GM12878 (cell line): Measurements from ENCODE around the gene FTH1. TPM values are rescaled to one million over a fixed set of nuclear protein-coding genes. Genes with fewer than 3 reads are reported as not detected.

Experiments
- ATAC-seq: fragments of 200-7000 bp; cut with Tn5 transposase; 3 replicates; pipeline ENCODE4 v1.9.1; 2020; ENCODE audit warnings: mild to moderate bottlenecking, moderate library complexity
- BruUV-seq: library from RNA; stranded (reverse); fragments of 400-500 nt; replicated peaks from 2 replicates; lab custom pipeline; 2021; lab: Mats Ljungman, UMichigan
- CTCF ChIA-PET: fragments of 300-600 bp; sonication (Branson Sonifier 250); formaldehyde crosslinking; extraction: SDS; loops from one replicate; lab custom pipeline; 2021; ENCODE audit warnings: inconsistent platforms; lab: Yijun Ruan, JAX
- POLR2A ChIA-PET: fragments of 350-600 bp; formaldehyde crosslinking; extraction: SDS; loops from one replicate; lab custom pipeline; 2021; ENCODE audit warnings: inconsistent platforms; lab: Charles Lee
- RAD21 ChIA-PET: fragments of 300-600 bp; sonication (Branson Sonifier 250); formaldehyde crosslinking; loops from one replicate; lab custom pipeline; 2023; ENCODE audit warnings: antibody characterized with exemption; ENCODE audit not compliant: unreplicated experiment; lab: Charles Lee
- SMC1A ChIA-PET: fragments of 300-600 bp; sonication (Branson Sonifier 250); formaldehyde crosslinking; loops from one replicate; lab custom pipeline; 2023; ENCODE audit not compliant: unreplicated experiment, uncharacterized antibody; lab: Charles Lee
- DNase-seq: peaks from one replicate; pipeline ENCODE4 v3.0.0-alpha.2; 2011; ENCODE audit warnings: low read depth, low spot score
- FAIRE-seq: peaks from 3 replicates; lab custom pipeline; 2011; peaks lifted over from hg19 to GRCh38; lab: Jason Lieb, UNC
- H2AFZ ChIP-seq: 2 replicates; pipeline ENCODE4 v1.6.0; 2011; ENCODE audit warnings: low read depth, low read length, control low read depth; ENCODE audit not compliant: control insufficient read depth
- H3K27ac ChIP-seq: 2 replicates; pipeline ENCODE4 v1.5.1; 2011; ENCODE audit warnings: control low read depth; ENCODE audit not compliant: control insufficient read depth, insufficient read depth
- H3K27me3 ChIP-seq, 2 experiments: replicated peaks in 1 of 2; 2 replicates each; pipeline versions ENCODE4 v1.6.0 to v1.6.1; 2011; ENCODE audit warnings: low read length in 1 of 2; ENCODE audit not compliant: control insufficient read depth in 2 of 2, insufficient read depth in 2 of 2
- H3K36me3 ChIP-seq, 2 experiments: 2 replicates each; pipeline ENCODE4 v1.5.1; 2011; ENCODE audit warnings: low read length in 1 of 2; ENCODE audit not compliant: control insufficient read depth in 2 of 2, insufficient read depth in 2 of 2
- H3K4me1 ChIP-seq: 2 replicates; pipeline ENCODE4 v1.6.1; 2011; ENCODE audit warnings: mild to moderate bottlenecking, low read length, moderate library complexity, mixed read lengths; ENCODE audit not compliant: control insufficient read depth, insufficient read depth
- H3K4me2 ChIP-seq: 2 replicates; pipeline ENCODE4 v1.6.0; 2011; ENCODE audit warnings: control low read depth; ENCODE audit not compliant: control insufficient read depth, insufficient read depth
- H3K4me3 ChIP-seq: fragments of 200-600 bp; sonication (generic); 2 replicates; pipeline ENCODE4 v1.5.1; 2016
- H3K79me2 ChIP-seq: 2 replicates; pipeline ENCODE4 v1.6.0; 2011; ENCODE audit warnings: low read length; ENCODE audit not compliant: control insufficient read depth, insufficient read depth
- H3K9ac ChIP-seq: 2 replicates; pipeline ENCODE4 v1.8.0; 2011; ENCODE audit warnings: low read length, control low read depth, mixed read lengths; ENCODE audit not compliant: control insufficient read depth, insufficient read depth
- H3K9me3 ChIP-seq: replicated peaks from 3 replicates; pipeline ENCODE4 v1.5.1; 2011; ENCODE audit warnings: mild to moderate bottlenecking, low read length; ENCODE audit not compliant: control insufficient read depth, insufficient read depth
- H4K20me1 ChIP-seq: 2 replicates; pipeline ENCODE4 v1.6.0; 2011; ENCODE audit not compliant: control insufficient read depth, insufficient read depth
- ASH2L ChIP-seq: fragments of 300-600, 200-600 bp; sonication (generic); IDR thresholded peaks from 2 replicates; pipeline ENCODE4 v1.6.1; 2017; ENCODE audit warnings: low read depth, mild to moderate bottlenecking, borderline replicate concordance
- ATF7 ChIP-seq: fragments of 450-650 bp; IDR thresholded peaks from 2 replicates; pipeline ENCODE4 v1.6.1; 2016; ENCODE audit warnings: low read depth, mild to moderate bottlenecking
- CBFB ChIP-seq: IDR thresholded peaks from 2 replicates; pipeline ENCODE4 v1.6.1; 2016; ENCODE audit warnings: antibody characterized with exemption, low read depth
- FOS ChIP-seq: IDR thresholded peaks from 3 replicates; pipeline ENCODE4 v1.6.1; 2011; ENCODE audit warnings: borderline replicate concordance; ENCODE audit not compliant: insufficient read length; ENCODE audit errors: extremely low read depth
- FOXK2 ChIP-seq: fragments of 450-650 bp; IDR thresholded peaks from 2 replicates; pipeline ENCODE4 v1.6.1; 2017; ENCODE audit warnings: mild to moderate bottlenecking, moderate library complexity
- IKZF2 ChIP-seq, 2 experiments: fragments of 450-650 bp; IDR thresholded peaks; 2 replicates each; pipeline ENCODE4 v1.6.1; 2017; ENCODE audit warnings: mild to moderate bottlenecking in 2 of 2, moderate library complexity in 2 of 2
- IRF4 ChIP-seq: IDR thresholded peaks from 2 replicates; pipeline ENCODE4 v1.6.1; 2011; ENCODE audit warnings: low read depth, low read length
- MTA2 ChIP-seq: fragments of 450-650 bp; IDR thresholded peaks from 2 replicates; pipeline ENCODE4 v1.6.1; 2016; ENCODE audit warnings: low read depth, mild to moderate bottlenecking, moderate library complexity
- MYB ChIP-seq: fragments of 150-350 bp; IDR thresholded peaks from 2 replicates; pipeline ENCODE4 v1.6.1; 2014; ENCODE audit warnings: mild to moderate bottlenecking, low read depth, low read length, borderline replicate concordance
- NFYA ChIP-seq: IDR thresholded peaks from 2 replicates; pipeline ENCODE4 v1.6.1; 2011; ENCODE audit warnings: low read depth, mild to moderate bottlenecking, low read length, improper control_type of control experiment, borderline replicate concordance
- NR2F1 ChIP-seq: fragments of 450-650 bp; conservative IDR thresholded peaks from 2 replicates; pipeline ENCODE4 v1.6.1; 2017; ENCODE audit warnings: mild to moderate bottlenecking
- POLR2A ChIP-seq: IDR thresholded peaks from 2 replicates; pipeline ENCODE4 v1.6.1; 2011; ENCODE audit warnings: low read depth, mild to moderate bottlenecking, low read length
- POU2F2 ChIP-seq: IDR thresholded peaks from 3 replicates; pipeline ENCODE4 v1.6.1; 2011; ENCODE audit warnings: low read depth, mild to moderate bottlenecking, low read length, borderline replicate concordance
- RCOR1 ChIP-seq: conservative IDR thresholded peaks from 2 replicates; pipeline ENCODE4 v1.6.1; 2012; ENCODE audit warnings: low read depth, low read length, improper control_type of control experiment
- SREBF1 ChIP-seq: IDR thresholded peaks from 2 replicates; pipeline ENCODE4 v1.6.1; 2012; ENCODE audit warnings: mild to moderate bottlenecking, low read length
- SREBF2 ChIP-seq: IDR thresholded peaks from 2 replicates; pipeline ENCODE4 v1.6.1; 2012; ENCODE audit warnings: mild to moderate bottlenecking, low read length
- STAT3 ChIP-seq: IDR thresholded peaks from 2 replicates; pipeline ENCODE4 v1.6.1; 2011; ENCODE audit warnings: low read depth, low read length, improper control_type of control experiment
- SUZ12 ChIP-seq: fragments of 200-600 bp; sonication (generic); IDR thresholded peaks from one replicate; pipeline ENCODE4 v1.6.1; 2018; ENCODE audit warnings: antibody characterized with exemption, mild to moderate bottlenecking; ENCODE audit not compliant: unreplicated experiment
- TARDBP ChIP-seq: IDR thresholded peaks from 2 replicates; pipeline ENCODE4 v1.6.1; 2016; ENCODE audit warnings: borderline replicate concordance
- TCF3 ChIP-seq: IDR thresholded peaks from 2 replicates; pipeline ENCODE4 v1.6.1; 2012; ENCODE audit warnings: low read depth, mild to moderate bottlenecking, low read length, borderline replicate concordance; ENCODE audit not compliant: insufficient read depth
- WRNIP1 ChIP-seq: IDR thresholded peaks from 2 replicates; pipeline ENCODE4 v1.6.1; 2011; ENCODE audit warnings: low read depth, low read length, improper control_type of control experiment, borderline replicate concordance
- ZBED1 ChIP-seq: IDR thresholded peaks from 2 replicates; pipeline ENCODE4 v1.6.1; 2016; ENCODE audit warnings: borderline replicate concordance
- ZBTB33 ChIP-seq: fragments of 450-650 bp; IDR thresholded peaks from 2 replicates; pipeline ENCODE4 v1.6.1; 2017; ENCODE audit warnings: mild to moderate bottlenecking
- ZNF622 ChIP-seq: fragments of 450-650 bp; IDR thresholded peaks from 2 replicates; pipeline ENCODE4 v1.6.1; 2017; ENCODE audit warnings: mild to moderate bottlenecking, inconsistent platforms
- WGBS: methylation state at CpG from one replicate; pipeline ENCODE4 v1.1.6; 2016; ENCODE audit warnings: low lambda C conversion rate; ENCODE audit not compliant: insufficient replicate concordance, insufficient coverage; ENCODE audit errors: missing lambda C conversion rate; 5-methylcytosine and 5-hydroxymethylcytosine counted together
- in situ Hi-C: fragments of 300-500 bp; cut with MboI; formaldehyde crosslinking; loops from 9 replicates; pipeline ENCODE4 v1.14.3; 2018; ENCODE audit warnings: mixed read lengths
- intact Hi-C: fragments of 100-400 bp; cut with micrococcal nuclease; formaldehyde crosslinking; loops from one replicate; pipeline ENCODE4 v1.14.2; 2022; ENCODE audit not compliant: unreplicated experiment
- polyA plus RNA-seq, 11 experiments: library from polyadenylated mRNA; depleted of rRNA in 4 of 11; unstranded in 6 of 11; stranded (reverse) in 5 of 11; fragments of >200 nt; fragmentation: Nextera tagmentation in 4 of 11; fragmentation: Illumina TruSeq in 1 of 11; extraction: Ambion mirVana in 4 of 11; extraction: Trizol in 1 of 11; gene quantifications; 1 replicate in 1 of 11; 2 replicates in 10 of 11; pipeline versions ENCODE4 v1.2.1 to v1.2.3, GENCODE V29; 2011 to 2016; ENCODE audit warnings: inconsistent platforms in 2 of 11, missing spikeins in 2 of 11, low read depth in 1 of 11
- total RNA-seq, 4 experiments: library from RNA; depleted of rRNA in 3 of 4; stranded (reverse); fragments of >200 nt in 3 of 4; fragmentation: Illumina TruSeq in 1 of 4; extraction: Trizol in 1 of 4; gene quantifications; 2 replicates each; pipeline versions ENCODE4 v1.2.1 to v1.2.3, GENCODE V29; 2013 to 2021

The FTH1 gene
- total and polyA plus RNA-seq, 10 of the 15 experiments (the other 5 are each of a cell fraction or from before 2014, with no cell fraction given), result 289 to 4,154 (median 960) TPM

DNA sequence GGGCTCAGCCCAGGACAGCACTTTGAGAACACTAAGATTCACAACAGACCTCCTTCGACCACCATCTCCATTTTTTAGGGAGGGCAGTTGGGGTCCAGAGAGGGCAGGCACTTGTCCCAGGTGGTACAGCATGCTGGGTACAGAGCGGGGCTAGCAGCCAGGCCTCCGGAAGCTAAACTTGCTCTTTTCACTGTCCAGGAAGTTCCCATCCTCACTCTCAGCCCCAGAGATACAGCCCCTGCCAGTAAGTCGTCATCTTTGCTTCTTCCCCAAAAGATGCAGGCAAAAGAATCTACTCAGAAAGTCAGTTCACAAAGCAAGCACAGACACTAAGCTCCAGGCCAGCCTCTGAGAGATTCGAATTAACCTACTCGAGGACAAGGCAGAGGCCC is 43.4 kb downstream of the FTH1 start:
- CTCF ChIA-PET, result interaction anchor here (1.5 to 2.0 kb wide), 2 partner anchors 158 to 175 kb away, joined by 3 to 6 read pairs; no protein-coding TSS in a partner anchor
- POLR2A ChIA-PET, result no interaction called here

DNA sequence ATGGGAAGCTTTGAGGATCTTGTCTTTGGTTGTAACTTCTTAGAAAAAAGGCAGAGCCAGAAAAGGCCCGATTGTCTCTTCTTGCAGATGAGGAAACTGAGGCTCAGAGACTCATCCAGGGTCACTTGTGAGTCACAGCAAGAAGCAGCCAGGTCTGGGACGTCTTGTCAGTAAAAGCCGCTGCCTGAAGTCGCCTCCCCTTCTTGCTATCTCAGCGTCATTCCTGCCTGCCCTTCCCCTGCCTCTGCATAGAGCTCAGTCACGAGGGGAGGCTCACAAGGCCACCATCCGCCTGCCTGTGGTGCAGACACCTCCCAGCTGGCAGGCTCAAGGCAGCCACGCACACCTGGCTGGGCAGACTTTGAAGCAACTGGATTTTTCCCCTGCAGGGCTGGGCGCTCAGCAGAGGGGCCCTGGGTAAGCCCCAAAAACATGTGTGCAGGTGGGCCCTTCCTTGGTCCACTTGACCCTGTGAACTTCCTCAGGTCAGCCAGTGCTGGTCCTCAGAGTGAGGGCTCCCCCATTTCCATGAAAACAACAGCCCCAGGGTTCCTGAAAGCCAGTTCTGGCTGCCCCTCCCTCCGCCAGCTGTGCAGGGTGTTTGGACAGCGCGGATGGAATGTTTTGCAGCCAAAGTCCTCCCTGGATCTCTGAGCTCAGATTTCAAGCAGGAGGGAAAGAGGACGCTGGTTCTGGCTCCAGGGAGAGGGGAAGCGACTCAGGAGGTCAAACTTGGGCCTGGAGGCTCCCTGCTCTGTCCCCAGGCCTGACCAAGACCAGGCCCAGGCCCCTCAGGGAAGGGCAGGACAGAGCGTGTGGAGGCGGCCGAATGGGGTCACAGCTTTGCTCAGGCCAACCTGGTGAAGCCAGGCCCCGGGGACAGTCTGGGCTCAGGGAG is 44.0 kb downstream of the FTH1 start:
- H3K79me2 ChIP-seq, result no peaks in the 10 kb centered on the region
- H3K4me1 ChIP-seq, result no peaks in the 10 kb centered on the region
- no peak overlapping the region for H2AFZ ChIP-seq
- H3K4me3 ChIP-seq, result no peak overlapping the region
- 35% methylated on average over 18 of the region's 18 CpGs for WGBS
- no peaks in the 10 kb centered on the region for H3K36me3 ChIP-seq
- peaks cover 2% of the 10 kb centered on the region in 2 experiments; a peak in 3 of 4 replicates for H3K27me3 ChIP-seq
- ChIA-PET CTCF (interaction anchor here (1.5 to 2.0 kb wide), 2 partner anchors 159 to 176 kb away, joined by 3 to 6 read pairs; no protein-coding TSS in a partner anchor), RAD21 (no interaction called here), SMC1A (no interaction called here), POLR2A (no interaction called here)
- no peak for ATAC-seq
- H3K27ac ChIP-seq, result no peak overlapping the region
- H3K4me2 ChIP-seq, result no peak overlapping the region
- DNase-seq, result no peak
- no TSS peak for BruUV-seq
- no peaks in the 10 kb centered on the region for H3K9me3 ChIP-seq
- no peaks in the 10 kb centered on the region; the same call in 1 of the 2 replicates for H4K20me1 ChIP-seq
- intact Hi-C loops (no loop called here), in situ Hi-C loops (no loop called here)
- no peak overlapping the region for H3K9ac ChIP-seq
- no peak for FAIRE-seq
- TF ChIP-seq RCOR1, result no peak
- TF ChIP-seq TCF3, result no peak
- TF ChIP-seq ZBTB33, result no peak
- no peak for TF ChIP-seq IKZF2 (IDR thresholded peaks at IDR 0.05)
- no peak for TF ChIP-seq POLR2A
- no peak for TF ChIP-seq TARDBP
- TF ChIP-seq IRF4, result no peak
- TF ChIP-seq NFYA, result no peak
- TF ChIP-seq ATF7, result no peak
- no peak for TF ChIP-seq POU2F2
- TF ChIP-seq ZBED1, result no peak
- TF ChIP-seq ZNF622, result no peak

More for the DNA sequence above, 43.4 kb downstream of the FTH1 start:
- DNase-seq (no peak), FAIRE-seq (no peak), ATAC-seq (no peak)
- Histone ChIP-seq H3K9ac (no peak overlapping the region), H3K27ac (no peak overlapping the region), H3K4me3 (no peak overlapping the region), H3K4me2 (no peak overlapping the region), H3K27me3 (peaks cover 2% of the 10 kb centered on the region in 2 experiments; a peak in 3 of 4 replicates), H3K36me3 (no peaks in the 10 kb centered on the region), H3K4me1 (no peaks in the 10 kb centered on the region), H3K9me3 (no peaks in the 10 kb centered on the region), H3K79me2 (no peaks in the 10 kb centered on the region), H2AFZ (no peak overlapping the region), H4K20me1 (no peaks in the 10 kb centered on the region; the same call in 1 of the 2 replicates)
- in situ Hi-C loops (no loop called here), intact Hi-C loops (no loop called here)
- ChIA-PET SMC1A (no interaction called here), RAD21 (no interaction called here)
- WGBS, result 23% methylated on average over 6 of the region's 6 CpGs
- no TSS peak for BruUV-seq
- TF ChIP-seq MTA2 (no peak), SREBF1 (no peak), SREBF2 (no peak), SUZ12 (no peak), ASH2L (no peak), WRNIP1 (no peak), MYB (no peak), CBFB (no peak), ZBED1 (no peak), TCF3 (no peak), FOXK2 (no peak), STAT3 (no peak), NR2F1 (no peak), FOS (no peak)
